ENCODE measurements around the gene AXDND1.

DNA sequence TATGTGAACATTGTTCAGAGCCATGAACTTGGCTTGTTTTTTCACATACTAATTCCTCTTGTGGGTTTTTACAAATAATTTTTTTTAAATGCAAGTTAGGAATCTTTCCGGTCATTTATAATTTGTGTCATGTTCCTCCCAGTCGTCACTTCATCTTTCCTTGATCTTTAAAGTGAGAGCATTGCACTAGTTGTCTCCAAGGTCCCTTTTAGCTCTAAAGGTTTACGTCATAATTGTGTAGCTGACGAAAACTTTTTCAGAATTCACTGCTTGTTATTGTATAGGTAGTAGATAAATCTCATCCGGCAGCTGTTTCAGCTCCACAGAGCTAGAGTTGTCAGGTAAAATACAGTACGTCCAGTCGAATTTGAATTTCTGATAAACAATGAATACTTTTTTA is 38.6 kb upstream of the AXDND1 start:
- TF ChIP-seq MXI1 (conservative IDR thresholded peaks at IDR 0.05; ENCODE audit: poor library complexity, severe bottlenecking) (no peak), POLR2AphosphoS5 (IDR thresholded peaks at IDR 0.05) (no peak), EZH2 (IDR thresholded peaks at IDR 0.05; ENCODE audit: borderline replicate concordance, insufficient read depth, low read length, poor library complexity, severe bottlenecking) (no peak), RAD21 (conservative IDR thresholded peaks at IDR 0.05) (no peak)
- TF ChIP-seq, protein P1, sequence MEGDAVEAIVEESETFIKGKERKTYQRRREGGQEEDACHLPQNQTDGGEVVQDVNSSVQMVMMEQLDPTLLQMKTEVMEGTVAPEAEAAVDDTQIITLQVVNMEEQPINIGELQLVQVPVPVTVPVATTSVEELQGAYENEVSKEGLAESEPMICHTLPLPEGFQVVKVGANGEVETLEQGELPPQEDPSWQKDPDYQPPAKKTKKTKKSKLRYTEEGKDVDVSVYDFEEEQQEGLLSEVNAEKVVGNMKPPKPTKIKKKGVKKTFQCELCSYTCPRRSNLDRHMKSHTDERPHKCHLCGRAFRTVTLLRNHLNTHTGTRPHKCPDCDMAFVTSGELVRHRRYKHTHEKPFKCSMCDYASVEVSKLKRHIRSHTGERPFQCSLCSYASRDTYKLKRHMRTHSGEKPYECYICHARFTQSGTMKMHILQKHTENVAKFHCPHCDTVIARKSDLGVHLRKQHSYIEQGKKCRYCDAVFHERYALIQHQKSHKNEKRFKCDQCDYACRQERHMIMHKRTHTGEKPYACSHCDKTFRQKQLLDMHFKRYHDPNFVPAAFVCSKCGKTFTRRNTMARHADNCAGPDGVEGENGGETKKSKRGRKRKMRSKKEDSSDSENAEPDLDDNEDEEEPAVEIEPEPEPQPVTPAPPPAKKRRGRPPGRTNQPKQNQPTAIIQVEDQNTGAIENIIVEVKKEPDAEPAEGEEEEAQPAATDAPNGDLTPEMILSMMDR (IDR thresholded peaks at IDR 0.05; ENCODE audit: poor library complexity, severe bottlenecking), result no peak
- TF ChIP-seq, protein P2, sequence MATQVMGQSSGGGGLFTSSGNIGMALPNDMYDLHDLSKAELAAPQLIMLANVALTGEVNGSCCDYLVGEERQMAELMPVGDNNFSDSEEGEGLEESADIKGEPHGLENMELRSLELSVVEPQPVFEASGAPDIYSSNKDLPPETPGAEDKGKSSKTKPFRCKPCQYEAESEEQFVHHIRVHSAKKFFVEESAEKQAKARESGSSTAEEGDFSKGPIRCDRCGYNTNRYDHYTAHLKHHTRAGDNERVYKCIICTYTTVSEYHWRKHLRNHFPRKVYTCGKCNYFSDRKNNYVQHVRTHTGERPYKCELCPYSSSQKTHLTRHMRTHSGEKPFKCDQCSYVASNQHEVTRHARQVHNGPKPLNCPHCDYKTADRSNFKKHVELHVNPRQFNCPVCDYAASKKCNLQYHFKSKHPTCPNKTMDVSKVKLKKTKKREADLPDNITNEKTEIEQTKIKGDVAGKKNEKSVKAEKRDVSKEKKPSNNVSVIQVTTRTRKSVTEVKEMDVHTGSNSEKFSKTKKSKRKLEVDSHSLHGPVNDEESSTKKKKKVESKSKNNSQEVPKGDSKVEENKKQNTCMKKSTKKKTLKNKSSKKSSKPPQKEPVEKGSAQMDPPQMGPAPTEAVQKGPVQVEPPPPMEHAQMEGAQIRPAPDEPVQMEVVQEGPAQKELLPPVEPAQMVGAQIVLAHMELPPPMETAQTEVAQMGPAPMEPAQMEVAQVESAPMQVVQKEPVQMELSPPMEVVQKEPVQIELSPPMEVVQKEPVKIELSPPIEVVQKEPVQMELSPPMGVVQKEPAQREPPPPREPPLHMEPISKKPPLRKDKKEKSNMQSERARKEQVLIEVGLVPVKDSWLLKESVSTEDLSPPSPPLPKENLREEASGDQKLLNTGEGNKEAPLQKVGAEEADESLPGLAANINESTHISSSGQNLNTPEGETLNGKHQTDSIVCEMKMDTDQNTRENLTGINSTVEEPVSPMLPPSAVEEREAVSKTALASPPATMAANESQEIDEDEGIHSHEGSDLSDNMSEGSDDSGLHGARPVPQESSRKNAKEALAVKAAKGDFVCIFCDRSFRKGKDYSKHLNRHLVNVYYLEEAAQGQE (IDR thresholded peaks at IDR 0.05; ENCODE audit: borderline replicate concordance), result no peak

All from neural cell (in vitro differentiated cells).